Measurements from ENCODE around the gene CDKN1C.

The CDKN1C gene

GRCh38 chr11:2841411-2842190 lies 44.0 kb downstream of the CDKN1C start:
- no peak for DNase-seq

DNA sequence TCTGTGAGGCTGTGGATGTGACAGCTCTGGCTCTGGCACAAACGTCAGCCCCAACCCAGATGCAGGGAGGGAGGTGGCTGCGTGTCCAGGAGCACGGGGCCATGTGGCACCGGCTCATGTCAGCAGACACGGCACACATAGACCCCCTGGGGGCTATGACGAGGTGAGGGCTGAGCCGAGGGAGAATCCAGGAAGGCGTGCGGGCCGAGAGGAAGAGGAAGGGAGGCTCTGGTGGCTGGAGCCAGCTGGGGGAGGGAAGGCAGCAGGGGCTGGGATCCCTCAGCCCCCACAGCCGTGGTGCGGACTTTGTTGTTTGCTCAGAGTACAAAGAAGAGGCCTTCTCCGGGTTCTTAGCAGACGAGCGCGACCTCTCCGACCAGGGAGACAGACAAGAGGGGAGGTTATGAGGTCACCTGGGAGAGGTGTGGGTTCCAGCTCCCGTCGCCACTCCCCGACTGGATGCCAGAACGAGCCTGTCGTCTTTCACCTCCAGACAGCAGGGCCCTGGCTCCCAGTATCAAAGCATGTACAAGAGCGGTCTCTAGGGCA lies 46.1 kb downstream of the CDKN1C start:
- no peak for DNase-seq

DNA sequence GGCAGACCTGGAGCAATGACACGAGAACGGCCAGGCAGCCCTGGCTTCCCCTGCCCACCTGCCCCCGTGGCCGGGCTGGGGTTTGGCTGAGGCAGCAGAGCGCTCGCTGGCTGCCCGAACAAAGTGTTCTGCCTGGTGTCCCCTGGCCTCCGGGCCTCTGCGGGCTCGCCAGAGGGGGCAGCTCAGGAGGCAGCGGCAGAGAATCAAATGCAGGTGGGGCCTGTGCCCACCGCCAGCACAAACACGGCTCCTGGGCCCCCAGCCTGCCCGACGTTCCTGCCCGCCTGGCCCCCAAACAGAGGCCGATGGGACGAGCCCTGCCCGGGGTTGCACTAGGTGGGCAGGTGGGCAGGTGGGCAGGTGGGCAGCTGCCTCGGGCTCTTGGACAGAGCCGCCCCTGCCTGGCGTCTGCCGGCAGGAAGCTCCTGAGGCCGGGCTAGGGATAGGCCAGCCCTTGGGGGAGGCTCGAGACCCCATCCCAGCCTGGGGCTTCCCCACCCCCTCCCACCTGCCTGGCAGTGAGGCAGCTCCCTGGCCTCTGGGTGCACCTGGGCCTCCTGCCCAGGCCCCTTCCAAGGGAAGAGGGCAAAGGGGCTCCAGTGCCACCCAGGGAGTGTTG lies 46.8 kb downstream of the CDKN1C start:
- DNase-seq = no peak

- no peak for DNase-seq
Measured at GRCh38 chr11:2838091-2838490, 47.5 kb downstream of the CDKN1C start.

- no peak for DNase-seq
Measured at GRCh38 chr11:2837651-2838050, 47.9 kb downstream of the CDKN1C start.

- DNase-seq = peak; percentile 38
Measured at GRCh38 chr11:2837096-2837601, 48.4 kb downstream of the CDKN1C start.

- no peak for DNase-seq
Measured at GRCh38 chr11:2836315-2837095, 49.1 kb downstream of the CDKN1C start.

- no peak for DNase-seq
Measured at GRCh38 chr11:2835751-2836150, 49.8 kb downstream of the CDKN1C start.

DNA sequence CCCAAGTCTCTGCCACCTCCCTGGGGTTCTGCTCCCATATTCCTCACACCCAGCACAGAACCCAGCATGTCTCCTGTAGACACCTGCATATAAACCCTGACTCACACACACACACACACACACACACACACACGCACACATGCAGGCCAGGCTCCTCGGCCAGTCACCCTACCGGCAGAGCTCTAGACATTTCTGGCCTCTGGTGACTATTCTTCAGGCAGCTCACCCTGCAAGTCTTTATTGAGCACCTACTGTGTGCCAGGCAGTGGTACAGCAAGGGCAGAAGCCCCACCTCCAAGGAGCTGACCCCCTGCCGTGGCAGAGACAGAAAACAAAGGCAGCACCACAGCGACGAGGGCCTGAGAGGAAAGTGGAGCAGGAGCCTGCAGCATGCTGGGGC lies 50.3 kb downstream of the CDKN1C start:
- no peak for DNase-seq

GRCh38 chr11:2834503-2835273 lies 50.9 kb downstream of the CDKN1C start:
- DNase-seq = no peak

GRCh38 chr11:2833716-2834502 lies 51.7 kb downstream of the CDKN1C start:
- no peak for DNase-seq

Data from hematopoietic multipotent progenitor cell treated with erythropoietin and hydrocortisone succinate and interleukin-3 and kit ligand, for 6 days (in vitro differentiated cells).